ENCODE data around the gene PHF2. TPM values are rescaled to one million over a fixed set of nuclear protein-coding genes. Genes with fewer than 3 reads are reported as not detected.

The PHF2 gene
- polyA plus RNA-seq, 2 donors: 11.7 to 17.9 TPM

- no peaks in the 10 kb centered on the region for H3K27me3 ChIP-seq (ENCODE audit: control insufficient read depth in 1 of 2, insufficient read depth in 2 of 2, low read length in 2 of 2)
- H3K36me3 ChIP-seq (ENCODE audit: control insufficient read depth in 2 of 2, insufficient read depth in 2 of 2, low read length in 1 of 2): no peaks in the 10 kb centered on the region
- H3K4me3 ChIP-seq (ENCODE audit: low read depth in 1 of 2, low read length in 2 of 2): no peak overlapping the region
- peaks cover 6% of the 10 kb centered on the region in 2 donors for H3K9me3 ChIP-seq (ENCODE audit: control insufficient read depth in 2 of 2, insufficient read depth in 1 of 2, low read depth in 1 of 2, low read length in 1 of 2)
- H3K27ac ChIP-seq (ENCODE audit: low read depth in 2 of 2, low read length in 1 of 2): no peak overlapping the region
- 85 to 86% methylated on average over 16 of the region's 16 CpGs for WGBS, 2 donors
- H3K4me1 ChIP-seq (ENCODE audit: control insufficient read depth in 2 of 2, insufficient read depth in 2 of 2, low read length in 1 of 2): no peaks in the 10 kb centered on the region
These were observed 125.3 kb downstream of the PHF2 start for GRCh38 chr9:93701494-93702218.

GRCh38 chr9:93702261-93702660, 125.9 kb downstream of the PHF2 start:
- 72 to 73% methylated on average over 7 of the region's 7 CpGs for WGBS, 2 donors
- H3K4me3 ChIP-seq (ENCODE audit: low read depth in 1 of 2, low read length in 2 of 2): no peak overlapping the region
- H3K4me1 ChIP-seq (ENCODE audit: control insufficient read depth in 2 of 2, insufficient read depth in 2 of 2, low read length in 1 of 2): no peaks in the 10 kb centered on the region
- H3K9me3 ChIP-seq (ENCODE audit: control insufficient read depth in 2 of 2, insufficient read depth in 1 of 2, low read depth in 1 of 2, low read length in 1 of 2): peaks cover 6% of the 10 kb centered on the region in 2 donors
- no peaks in the 10 kb centered on the region for H3K36me3 ChIP-seq (ENCODE audit: control insufficient read depth in 2 of 2, insufficient read depth in 2 of 2, low read length in 1 of 2)
- no peak overlapping the region for H3K27ac ChIP-seq (ENCODE audit: low read depth in 2 of 2, low read length in 1 of 2)
- no peaks in the 10 kb centered on the region for H3K27me3 ChIP-seq (ENCODE audit: control insufficient read depth in 1 of 2, insufficient read depth in 2 of 2, low read length in 2 of 2)

GRCh38 chr9:93708289-93708986, 132.1 kb downstream of the PHF2 start:
- no peaks in the 10 kb centered on the region for H3K36me3 ChIP-seq (ENCODE audit: control insufficient read depth in 2 of 2, insufficient read depth in 2 of 2, low read length in 1 of 2)
- H3K27ac ChIP-seq (ENCODE audit: low read depth in 2 of 2, low read length in 1 of 2): no peak overlapping the region
- H3K27me3 ChIP-seq (ENCODE audit: control insufficient read depth in 1 of 2, insufficient read depth in 2 of 2, low read length in 2 of 2): no peaks in the 10 kb centered on the region
- H3K4me3 ChIP-seq (ENCODE audit: low read depth in 1 of 2, low read length in 2 of 2): no peak overlapping the region
- WGBS, 2 donors: 84 to 85% methylated on average over 8 of the region's 8 CpGs
- H3K4me1 ChIP-seq (ENCODE audit: control insufficient read depth in 2 of 2, insufficient read depth in 2 of 2, low read length in 1 of 2): peaks cover 0 to 3% of the 10 kb centered on the region in 2 donors
- H3K9me3 ChIP-seq (ENCODE audit: control insufficient read depth in 2 of 2, insufficient read depth in 1 of 2, low read depth in 1 of 2, low read length in 1 of 2): peaks cover 0 to 3% of the 10 kb centered on the region in 2 donors

GRCh38 chr9:93708987-93709302, 132.6 kb downstream of the PHF2 start:
- Histone ChIP-seq H3K4me1 (ENCODE audit: control insufficient read depth in 2 of 2, insufficient read depth in 2 of 2, low read length in 1 of 2) (peaks cover 0 to 3% of the 10 kb centered on the region in 2 donors), H3K36me3 (ENCODE audit: control insufficient read depth in 2 of 2, insufficient read depth in 2 of 2, low read length in 1 of 2) (no peaks in the 10 kb centered on the region), H3K9me3 (ENCODE audit: control insufficient read depth in 2 of 2, insufficient read depth in 1 of 2, low read depth in 1 of 2, low read length in 1 of 2) (peaks cover 0 to 3% of the 10 kb centered on the region in 2 donors), H3K27ac (ENCODE audit: low read depth in 2 of 2, low read length in 1 of 2) (no peak overlapping the region), H3K4me3 (ENCODE audit: low read depth in 1 of 2, low read length in 2 of 2) (no peak overlapping the region), H3K27me3 (ENCODE audit: control insufficient read depth in 1 of 2, insufficient read depth in 2 of 2, low read length in 2 of 2) (no peaks in the 10 kb centered on the region)
- WGBS, 2 donors: 83 to 92% methylated on average over 2 of the region's 2 CpGs

GRCh38 chr9:93709600-93710369, 133.4 kb downstream of the PHF2 start:
- Histone ChIP-seq H3K9me3 (ENCODE audit: control insufficient read depth in 2 of 2, insufficient read depth in 1 of 2, low read depth in 1 of 2, low read length in 1 of 2) (peaks cover 0 to 3% of the 10 kb centered on the region in 2 donors), H3K27ac (ENCODE audit: low read depth in 2 of 2, low read length in 1 of 2) (no peak overlapping the region), H3K4me1 (ENCODE audit: control insufficient read depth in 2 of 2, insufficient read depth in 2 of 2, low read length in 1 of 2) (peaks cover 0 to 3% of the 10 kb centered on the region in 2 donors), H3K36me3 (ENCODE audit: control insufficient read depth in 2 of 2, insufficient read depth in 2 of 2, low read length in 1 of 2) (no peaks in the 10 kb centered on the region), H3K27me3 (ENCODE audit: control insufficient read depth in 1 of 2, insufficient read depth in 2 of 2, low read length in 2 of 2) (no peaks in the 10 kb centered on the region), H3K4me3 (ENCODE audit: low read depth in 1 of 2, low read length in 2 of 2) (no peak overlapping the region)
- 78 to 86% methylated on average over 2 of the region's 2 CpGs for WGBS, 2 donors

- Histone ChIP-seq H3K27me3 (ENCODE audit: control insufficient read depth in 1 of 2, insufficient read depth in 2 of 2, low read length in 2 of 2) (no peaks in the 10 kb centered on the region), H3K27ac (ENCODE audit: low read depth in 2 of 2, low read length in 1 of 2) (no peak overlapping the region), H3K4me1 (ENCODE audit: control insufficient read depth in 2 of 2, insufficient read depth in 2 of 2, low read length in 1 of 2) (peaks cover 0 to 3% of the 10 kb centered on the region in 2 donors), H3K4me3 (ENCODE audit: low read depth in 1 of 2, low read length in 2 of 2) (no peak overlapping the region), H3K36me3 (ENCODE audit: control insufficient read depth in 2 of 2, insufficient read depth in 2 of 2, low read length in 1 of 2) (no peaks in the 10 kb centered on the region), H3K9me3 (ENCODE audit: control insufficient read depth in 2 of 2, insufficient read depth in 1 of 2, low read depth in 1 of 2, low read length in 1 of 2) (peaks cover 0 to 3% of the 10 kb centered on the region in 2 donors)
- WGBS, 2 donors: 84 to 88% methylated on average over 6 of the region's 6 CpGs
These were observed 134.0 kb downstream of the PHF2 start for GRCh38 chr9:93710370-93710723.

GRCh38 chr9:93711002-93711401, 134.6 kb downstream of the PHF2 start:
- WGBS, 2 donors: 82 to 89% methylated on average over 2 of the region's 2 CpGs
- Histone ChIP-seq H3K27ac (ENCODE audit: low read depth in 2 of 2, low read length in 1 of 2) (no peak overlapping the region), H3K4me3 (ENCODE audit: low read depth in 1 of 2, low read length in 2 of 2) (no peak overlapping the region), H3K4me1 (ENCODE audit: control insufficient read depth in 2 of 2, insufficient read depth in 2 of 2, low read length in 1 of 2) (peaks cover 0 to 3% of the 10 kb centered on the region in 2 donors), H3K27me3 (ENCODE audit: control insufficient read depth in 1 of 2, insufficient read depth in 2 of 2, low read length in 2 of 2) (no peaks in the 10 kb centered on the region), H3K36me3 (ENCODE audit: control insufficient read depth in 2 of 2, insufficient read depth in 2 of 2, low read length in 1 of 2) (no peaks in the 10 kb centered on the region), H3K9me3 (ENCODE audit: control insufficient read depth in 2 of 2, insufficient read depth in 1 of 2, low read depth in 1 of 2, low read length in 1 of 2) (peaks cover 0 to 3% of the 10 kb centered on the region in 2 donors)

- WGBS, 2 donors: 74 to 86% methylated on average over 9 of the region's 9 CpGs
- no peaks in the 10 kb centered on the region for H3K27me3 ChIP-seq (ENCODE audit: control insufficient read depth in 1 of 2, insufficient read depth in 2 of 2, low read length in 2 of 2)
- H3K4me1 ChIP-seq (ENCODE audit: control insufficient read depth in 2 of 2, insufficient read depth in 2 of 2, low read length in 1 of 2): peaks cover 0 to 3% of the 10 kb centered on the region in 2 donors
- no peaks in the 10 kb centered on the region for H3K9me3 ChIP-seq (ENCODE audit: control insufficient read depth in 2 of 2, insufficient read depth in 1 of 2, low read depth in 1 of 2, low read length in 1 of 2)
- H3K36me3 ChIP-seq (ENCODE audit: control insufficient read depth in 2 of 2, insufficient read depth in 2 of 2, low read length in 1 of 2): no peaks in the 10 kb centered on the region
- H3K27ac ChIP-seq (ENCODE audit: low read depth in 2 of 2, low read length in 1 of 2): no peak overlapping the region
- no peak overlapping the region for H3K4me3 ChIP-seq (ENCODE audit: low read depth in 1 of 2, low read length in 2 of 2)
These were observed 136.5 kb downstream of the PHF2 start for GRCh38 chr9:93712896-93713295.

- H3K4me1 ChIP-seq (ENCODE audit: control insufficient read depth in 2 of 2, insufficient read depth in 2 of 2, low read length in 1 of 2): peaks cover 0 to 3% of the 10 kb centered on the region in 2 donors
- H3K27ac ChIP-seq (ENCODE audit: low read depth in 2 of 2, low read length in 1 of 2): no peak overlapping the region
- H3K9me3 ChIP-seq (ENCODE audit: control insufficient read depth in 2 of 2, insufficient read depth in 1 of 2, low read depth in 1 of 2, low read length in 1 of 2): no peaks in the 10 kb centered on the region
- H3K36me3 ChIP-seq (ENCODE audit: control insufficient read depth in 2 of 2, insufficient read depth in 2 of 2, low read length in 1 of 2): no peaks in the 10 kb centered on the region
- no peak overlapping the region for H3K4me3 ChIP-seq (ENCODE audit: low read depth in 1 of 2, low read length in 2 of 2)
- no peaks in the 10 kb centered on the region for H3K27me3 ChIP-seq (ENCODE audit: control insufficient read depth in 1 of 2, insufficient read depth in 2 of 2, low read length in 2 of 2)
- 85 to 88% methylated on average over 4 of the region's 4 CpGs for WGBS, 2 donors
These were observed 137.3 kb downstream of the PHF2 start for GRCh38 chr9:93713716-93714115.
